Fibroblast of lung (primary cell): Measurements from ENCODE around the gene TRIML2. TPM values are rescaled to one million over a fixed set of nuclear protein-coding genes. Genes with fewer than 3 reads are reported as not detected.

Experiments
- DNase-seq, 2 donors: peaks; one replicate each; pipeline versions ENCODE4 v3.0.0 to v3.0.0-alpha.2; 2010; ENCODE audit warnings: low read depth in 2 of 2
- H2AFZ ChIP-seq: 2 replicates; pipeline ENCODE4 v1.5.1; 2012; ENCODE audit warnings: low read length, control low read depth, inconsistent platforms
- H3K27ac ChIP-seq: 2 replicates; pipeline ENCODE4 v1.5.1; 2011; ENCODE audit warnings: low read length, control low read depth; ENCODE audit not compliant: insufficient read depth
- H3K27me3 ChIP-seq: 2 replicates; pipeline ENCODE4 v1.5.1; 2011; ENCODE audit warnings: mild to moderate bottlenecking, low read length; ENCODE audit not compliant: control insufficient read depth, insufficient read depth
- H3K36me3 ChIP-seq: 2 replicates; pipeline ENCODE4 v1.5.1; 2011; ENCODE audit warnings: low read length; ENCODE audit not compliant: control insufficient read depth, insufficient read depth
- H3K4me1 ChIP-seq: 2 replicates; pipeline ENCODE4 v1.5.1; 2011; ENCODE audit warnings: low read length; ENCODE audit not compliant: control insufficient read depth, insufficient read depth; ENCODE audit errors: extremely low read depth
- H3K4me2 ChIP-seq: 2 replicates; pipeline ENCODE4 v1.5.1; 2011; ENCODE audit warnings: low read length, control low read depth; ENCODE audit not compliant: insufficient read depth; ENCODE audit errors: extremely low read depth
- H3K4me3 ChIP-seq, 4 experiments: fragments of 200-600 bp in 1 of 4; sonication (generic) in 1 of 4; replicated peaks in 1 of 4; 2 replicates each; pipeline ENCODE4 v1.5.1; 2011 to 2016; ENCODE audit warnings: low read length in 4 of 4, low read depth in 3 of 4, mild to moderate bottlenecking in 3 of 4, control low read depth in 2 of 4, inconsistent platforms in 1 of 4, mixed read lengths in 1 of 4; ENCODE audit not compliant: insufficient read depth in 1 of 4; ENCODE audit errors: control extremely low read depth in 1 of 4
- H3K79me2 ChIP-seq: 2 replicates; pipeline ENCODE4 v1.5.1; 2012; ENCODE audit warnings: mild to moderate bottlenecking, low read length, inconsistent platforms; ENCODE audit not compliant: control insufficient read depth, insufficient read depth
- H3K9ac ChIP-seq: 2 replicates; pipeline ENCODE4 v1.5.1; 2011; ENCODE audit warnings: mild to moderate bottlenecking, low read length, control low read depth; ENCODE audit not compliant: insufficient read depth
- H3K9me3 ChIP-seq: 2 replicates; pipeline ENCODE4 v1.5.1; 2012; ENCODE audit warnings: low read depth, low read length; ENCODE audit not compliant: control insufficient read depth, insufficient read depth
- H4K20me1 ChIP-seq: 2 replicates; pipeline ENCODE4 v1.5.1; 2011; ENCODE audit warnings: low read length; ENCODE audit not compliant: control insufficient read depth, insufficient read depth; ENCODE audit errors: extremely low read depth
- CTCF ChIP-seq, 2 donors: IDR thresholded peaks in 1 of 2; conservative IDR thresholded peaks in 1 of 2; 1 replicate in 1 of 2; 2 replicates in 1 of 2; pipeline ENCODE4 v1.5.1; 2011 to 2012; ENCODE audit warnings: low read length in 2 of 2, control low read depth in 1 of 2, inconsistent platforms in 1 of 2, low read depth in 1 of 2, mild to moderate bottlenecking in 1 of 2
- EZH2 ChIP-seq: IDR thresholded peaks from 2 replicates; pipeline ENCODE4 v1.5.1; 2012; ENCODE audit warnings: low read length, control low read depth, mild to moderate bottlenecking; ENCODE audit errors: missing control alignments
- polyA plus RNA-seq, 2 donors: library from polyadenylated mRNA; depleted of rRNA in 1 of 2; stranded (reverse) in 1 of 2; unstranded in 1 of 2; fragments of >200 nt; gene quantifications; 2 replicates each; pipeline ENCODE4 v1.2.1, GENCODE V29; 2011 to 2012; ENCODE audit warnings: missing spikeins in 1 of 2
- total RNA-seq: library from RNA; depleted of rRNA; stranded (reverse); fragments of >200 nt; gene quantifications from 2 replicates; pipeline ENCODE4 v1.2.1, GENCODE V29; 2014

The TRIML2 gene
- total and polyA plus RNA-seq, 2 donors (not counting 1 experiment from before 2014, with no cell fraction given) = under 0.01 TPM; not detected in 1

DNA sequence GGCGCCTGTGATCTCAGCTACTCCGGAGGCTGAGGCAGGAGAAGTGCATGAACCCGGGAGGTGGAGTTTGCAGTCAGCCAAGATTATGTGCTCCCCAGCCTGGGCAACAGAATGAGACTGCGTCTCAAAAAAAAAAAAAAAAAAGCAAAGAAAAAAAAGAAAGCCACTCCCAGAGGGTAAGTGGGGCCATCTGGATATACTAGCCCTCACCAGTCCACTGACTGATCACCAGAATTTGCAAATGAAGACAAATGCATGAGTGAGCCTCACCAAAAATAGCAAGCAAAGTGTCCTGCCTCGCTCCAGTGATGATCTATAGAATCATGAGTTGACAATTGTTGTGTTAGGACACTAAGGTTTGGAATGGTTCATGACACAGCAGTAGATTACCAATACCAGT lies 66.2 kb downstream of the TRIML2 start:
- no peaks in the 10 kb centered on the region for H3K27me3 ChIP-seq
- TF ChIP-seq EZH2 (no peak), CTCF (conservative IDR thresholded peaks at IDR 0.05 in 1 of 2, IDR thresholded peaks at IDR 0.05 in 1 of 2; ENCODE audit: low read depth in 1 of 2, low read length in 2 of 2) (no peak)
- H3K9me3 ChIP-seq = no peaks in the 10 kb centered on the region
- H3K79me2 ChIP-seq = no peaks in the 10 kb centered on the region
- H3K4me2 ChIP-seq = no peak overlapping the region
- H3K4me1 ChIP-seq = no peaks in the 10 kb centered on the region
- H3K27ac ChIP-seq = no peak overlapping the region
- no peaks in the 10 kb centered on the region for H3K36me3 ChIP-seq
- no peak overlapping the region for H3K4me3 ChIP-seq
- no peak for DNase-seq
- H4K20me1 ChIP-seq = no peaks in the 10 kb centered on the region
- H2AFZ ChIP-seq = no peak overlapping the region
- no peak overlapping the region for H3K9ac ChIP-seq

- H3K36me3 ChIP-seq = no peaks in the 10 kb centered on the region
- no peak overlapping the region for H3K9ac ChIP-seq
- no peaks in the 10 kb centered on the region for H3K9me3 ChIP-seq
- no peak overlapping the region for H3K4me2 ChIP-seq
- no peak overlapping the region for H3K27ac ChIP-seq
- no peaks in the 10 kb centered on the region for H3K27me3 ChIP-seq
- no peak for TF ChIP-seq CTCF (conservative IDR thresholded peaks at IDR 0.05 in 1 of 2, IDR thresholded peaks at IDR 0.05 in 1 of 2; ENCODE audit: low read depth in 1 of 2, low read length in 2 of 2)
- TF ChIP-seq EZH2 = no peak
- no peaks in the 10 kb centered on the region for H4K20me1 ChIP-seq
- H2AFZ ChIP-seq = no peak overlapping the region
- H3K4me3 ChIP-seq = no peak overlapping the region
- H3K79me2 ChIP-seq = no peaks in the 10 kb centered on the region
- no peaks in the 10 kb centered on the region for H3K4me1 ChIP-seq
- DNase-seq = no peak
Measured at GRCh38 chr4:188042191-188042590, 67.2 kb downstream of the TRIML2 start.

DNA sequence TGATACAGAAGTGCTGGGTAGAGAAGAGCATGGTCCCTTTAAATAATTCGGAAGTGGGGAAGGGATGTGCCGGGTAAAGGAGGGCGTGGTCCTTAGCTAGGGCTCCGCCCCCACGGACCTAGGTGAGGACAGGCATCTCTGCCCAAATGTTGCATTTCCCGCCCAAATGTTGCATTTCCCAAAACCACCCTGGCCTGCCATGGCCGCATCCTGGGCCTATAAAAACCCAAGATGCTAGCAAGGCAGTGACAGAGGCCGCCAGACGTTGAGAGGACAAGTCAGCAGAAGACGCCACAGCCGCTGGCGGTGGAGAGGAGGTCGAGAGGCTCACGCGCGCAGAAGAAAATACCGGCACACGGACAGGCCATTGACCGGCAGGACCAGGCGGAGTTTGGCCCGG lies 67.7 kb downstream of the TRIML2 start:
- Histone ChIP-seq H3K79me2 (no peaks in the 10 kb centered on the region), H3K27me3 (no peaks in the 10 kb centered on the region), H3K27ac (no peak overlapping the region), H4K20me1 (no peaks in the 10 kb centered on the region), H3K4me1 (no peaks in the 10 kb centered on the region), H3K4me3 (no peak overlapping the region), H2AFZ (no peak overlapping the region), H3K36me3 (no peaks in the 10 kb centered on the region), H3K4me2 (no peak overlapping the region), H3K9ac (no peak overlapping the region), H3K9me3 (no peaks in the 10 kb centered on the region)
- TF ChIP-seq CTCF (conservative IDR thresholded peaks at IDR 0.05 in 1 of 2, IDR thresholded peaks at IDR 0.05 in 1 of 2; ENCODE audit: low read depth in 1 of 2, low read length in 2 of 2) = no peak
- no peak for TF ChIP-seq EZH2
- DNase-seq = no peak

Other genes starting within 250 kb of the TRIML2 start
- gene ZFP42, start 113.8 kb downstream of the TRIML2 start, total RNA-seq = 0.26 and 0.33 TPM in 2 replicates
- gene ZFP42, start 113.8 kb downstream of the TRIML2 start, polyA plus RNA-seq = not detected in 2 replicates
- not detected in 2 replicates for gene TRIML1, start 29.8 kb upstream of the TRIML2 start, total RNA-seq
- not detected in 2 replicates for gene TRIML1, start 29.8 kb upstream of the TRIML2 start, polyA plus RNA-seq